ENCODE results near the gene GALNT12. TPM values are rescaled to one million over a fixed set of nuclear protein-coding genes. Genes with fewer than 3 reads are reported as not detected.
A peak's percentile ranks its signal among the peaks of the same experiment; 100 is the strongest.

The GALNT12 gene
- total and polyA plus RNA-seq, 8 donors: 4.2 to 12.2 (median 9.6) TPM

GRCh38 chr9:98885575-98886295 lies 78.3 kb downstream of the GALNT12 start:
- intact Hi-C loops (cut with DNase I): no loop called here
- Histone ChIP-seq H3K4me3 (no peak overlapping the region), H3K27me3 (no peaks in the 10 kb centered on the region), H3K27ac (no peak overlapping the region), H3K4me1 (peaks cover 0 to 3% (median 0%) of the 10 kb centered on the region in 3 donors), H3K9me3 (no peaks in the 10 kb centered on the region), H3K36me3 (no peaks in the 10 kb centered on the region)
- FAIRE-seq: no peak
- TF ChIP-seq CTCF (IDR thresholded peaks at IDR 0.05): no peak
- no peak for DNase-seq
- 75 to 82% methylated on average over 5 of the region's 5 CpGs for WGBS, 2 donors
- no peak for ATAC-seq

GRCh38 chr9:98886691-98887229 lies 79.3 kb downstream of the GALNT12 start:
- Histone ChIP-seq H3K27ac (peak overlapping the region in 1 of 4 donors; percentile 10), H3K27me3 (no peaks in the 10 kb centered on the region), H3K4me3 (no peak overlapping the region), H3K9me3 (no peaks in the 10 kb centered on the region), H3K36me3 (no peaks in the 10 kb centered on the region), H3K4me1 (peaks cover 0 to 3% (median 0%) of the 10 kb centered on the region in 3 donors)
- WGBS, 2 donors: 44 to 48% methylated on average over 6 of the region's 6 CpGs
- ATAC-seq (peak in 1 of 4 donors; percentile 49), DNase-seq (no peak), FAIRE-seq (no peak)
- TF ChIP-seq CTCF (IDR thresholded peaks at IDR 0.05): no peak
- intact Hi-C loops (cut with DNase I): no loop called here

- intact Hi-C loops (cut with DNase I): no loop called here
- no peak overlapping the region for H3K27ac ChIP-seq
- no peaks in the 10 kb centered on the region for H3K36me3 ChIP-seq
- DNase-seq (no peak), ATAC-seq (no peak), FAIRE-seq (no peak)
- no peaks in the 10 kb centered on the region for H3K27me3 ChIP-seq
- no peak for TF ChIP-seq CTCF (IDR thresholded peaks at IDR 0.05)
- peaks cover 0 to 3% (median 0%) of the 10 kb centered on the region in 3 donors for H3K4me1 ChIP-seq
- 66% methylated on average over 6 of the region's 6 CpGs for WGBS, 2 donors
- H3K4me3 ChIP-seq: no peak overlapping the region
- H3K9me3 ChIP-seq: no peaks in the 10 kb centered on the region
These were observed 80.5 kb downstream of the GALNT12 start for GRCh38 chr9:98887918-98888510.

- ATAC-seq: peak in 2 of 4 donors; percentile 17 to 40
- DNase-seq: no peak
- intact Hi-C loops (cut with DNase I): no loop called here
- Histone ChIP-seq H3K9me3 (no peaks in the 10 kb centered on the region), H3K27me3 (no peaks in the 10 kb centered on the region), H3K27ac (no peak overlapping the region), H3K4me3 (no peak overlapping the region), H3K36me3 (no peaks in the 10 kb centered on the region), H3K4me1 (peaks cover 0 to 3% (median 0%) of the 10 kb centered on the region in 3 donors)
- FAIRE-seq: no peak
- WGBS, 2 donors: 80 to 86% methylated on average over 4 of the region's 4 CpGs
- no peak for TF ChIP-seq CTCF (IDR thresholded peaks at IDR 0.05)
These were observed 81.4 kb downstream of the GALNT12 start for GRCh38 chr9:98888801-98889421.

Data from pancreas (tissue), 10 donors.